HG03196 (cell line): ENCODE measurements around the gene DNAH1.

Experiments
- ATAC-seq: cut with Tn5 transposase; IDR thresholded peaks from one replicate; pipeline ENCODE4 v1.9.1; 2021; ENCODE audit not compliant: unreplicated experiment

DNAH1 gene

GRCh38 chr3:52290596-52291507 lies 25.3 kb upstream of the DNAH1 start:
- ATAC-seq: no peak

- no peak for ATAC-seq
Measured at GRCh38 chr3:52291508-52292181, 24.5 kb upstream of the DNAH1 start.

- no peak for ATAC-seq
Measured at GRCh38 chr3:52292247-52293065, 23.7 kb upstream of the DNAH1 start.

- no peak for ATAC-seq
Measured at GRCh38 chr3:52293491-52294319, 22.4 kb upstream of the DNAH1 start.

GRCh38 chr3:52294320-52295150 lies 21.6 kb upstream of the DNAH1 start:
- ATAC-seq: no peak

GRCh38 chr3:52295671-52296208 lies 20.4 kb upstream of the DNAH1 start:
- no peak for ATAC-seq

- ATAC-seq: no peak
Measured at GRCh38 chr3:52297242-52298148, 18.6 kb upstream of the DNAH1 start.

- no peak for ATAC-seq
Measured at GRCh38 chr3:52298149-52299098, 17.7 kb upstream of the DNAH1 start.

- no peak for ATAC-seq
Measured at GRCh38 chr3:52299247-52299878, 16.8 kb upstream of the DNAH1 start.

- ATAC-seq: no peak
Measured at GRCh38 chr3:52299879-52300611, 16.1 kb upstream of the DNAH1 start.

- no peak for ATAC-seq
Measured at GRCh38 chr3:52302426-52303145, 13.5 kb upstream of the DNAH1 start.

GRCh38 chr3:52303811-52304210 lies 12.3 kb upstream of the DNAH1 start:
- ATAC-seq: no peak

GRCh38 chr3:52305926-52306325 lies 10.2 kb upstream of the DNAH1 start:
- ATAC-seq: no peak

- ATAC-seq: no peak
Measured at GRCh38 chr3:52306978-52307377, 9.1 kb upstream of the DNAH1 start.

- ATAC-seq: no peak
Measured at GRCh38 chr3:52308308-52308707, 7.8 kb upstream of the DNAH1 start.
